Brain microvascular endothelial cell (primary cell): ENCODE data around the gene IP6K1.
"Not testable (repeated sequence)": the region's sequence is repeated elsewhere in the genome, so short reads cannot be mapped to it uniquely, and the experiment has no call there.

Experiments
- DNase-seq: peaks from one replicate; pipeline ENCODE4 v3.0.0-alpha.2; 2020
- H3K27ac ChIP-seq: fragments of 250-450 bp; sonication (Bioruptor Pico); 2 replicates; pipeline ENCODE4 v1.5.1; 2020; ENCODE audit warnings: mild to moderate bottlenecking, moderate library complexity
- H3K27me3 ChIP-seq: fragments of 250-450 bp; sonication (Bioruptor Pico); replicated peaks from 2 replicates; pipeline ENCODE4 v1.5.1; 2020; ENCODE audit warnings: mild to moderate bottlenecking
- H3K36me3 ChIP-seq: fragments of 250-450 bp; sonication (Bioruptor Pico); replicated peaks from 2 replicates; pipeline ENCODE4 v1.5.1; 2020; ENCODE audit warnings: mild to moderate bottlenecking
- H3K4me3 ChIP-seq: 2 replicates; pipeline ENCODE4 v1.5.1; 2011; ENCODE audit warnings: low read depth, mild to moderate bottlenecking, control low read depth, low read length, moderate library complexity
- in situ Hi-C: cut with HindIII; loops from 2 replicates; pipeline ENCODE4 v1.10.0; 2017; ENCODE audit warnings: low sequenced_read_pairs, low pct_ligation_motif_present
- TF ChIP-seq, protein P1 (sequence below): IDR thresholded peaks from 2 replicates; pipeline ENCODE4 v1.5.1; 2011; ENCODE audit warnings: low read depth, mild to moderate bottlenecking, moderate library complexity, low read length, control low read depth, inconsistent platforms; ENCODE audit errors: missing control alignments

Gene IP6K1

DNA sequence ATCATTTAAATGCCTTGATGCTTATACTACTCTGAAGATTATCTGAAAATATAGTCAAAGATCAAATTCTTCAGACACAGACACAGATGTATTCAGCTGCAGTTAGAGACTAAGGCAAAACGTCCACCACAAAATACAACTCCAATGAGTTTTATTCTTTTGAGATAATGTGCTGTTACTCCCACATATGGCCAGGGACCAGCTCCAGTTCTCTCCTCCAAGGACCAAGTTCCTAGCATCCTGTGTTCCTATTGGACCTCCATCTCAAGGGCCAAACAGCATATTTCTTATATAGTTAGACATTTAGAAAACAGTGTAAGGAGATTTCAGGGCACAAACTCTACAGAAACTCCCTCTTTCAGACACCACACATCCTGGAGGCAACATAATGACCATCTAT lies 27.1 kb downstream of the IP6K1 start:
- in situ Hi-C loops = no loop called here
- H3K4me3 ChIP-seq = no peak overlapping the region
- TF ChIP-seq, protein P1, sequence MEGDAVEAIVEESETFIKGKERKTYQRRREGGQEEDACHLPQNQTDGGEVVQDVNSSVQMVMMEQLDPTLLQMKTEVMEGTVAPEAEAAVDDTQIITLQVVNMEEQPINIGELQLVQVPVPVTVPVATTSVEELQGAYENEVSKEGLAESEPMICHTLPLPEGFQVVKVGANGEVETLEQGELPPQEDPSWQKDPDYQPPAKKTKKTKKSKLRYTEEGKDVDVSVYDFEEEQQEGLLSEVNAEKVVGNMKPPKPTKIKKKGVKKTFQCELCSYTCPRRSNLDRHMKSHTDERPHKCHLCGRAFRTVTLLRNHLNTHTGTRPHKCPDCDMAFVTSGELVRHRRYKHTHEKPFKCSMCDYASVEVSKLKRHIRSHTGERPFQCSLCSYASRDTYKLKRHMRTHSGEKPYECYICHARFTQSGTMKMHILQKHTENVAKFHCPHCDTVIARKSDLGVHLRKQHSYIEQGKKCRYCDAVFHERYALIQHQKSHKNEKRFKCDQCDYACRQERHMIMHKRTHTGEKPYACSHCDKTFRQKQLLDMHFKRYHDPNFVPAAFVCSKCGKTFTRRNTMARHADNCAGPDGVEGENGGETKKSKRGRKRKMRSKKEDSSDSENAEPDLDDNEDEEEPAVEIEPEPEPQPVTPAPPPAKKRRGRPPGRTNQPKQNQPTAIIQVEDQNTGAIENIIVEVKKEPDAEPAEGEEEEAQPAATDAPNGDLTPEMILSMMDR = no peak
- no peak overlapping the region for H3K27ac ChIP-seq
- H3K27me3 ChIP-seq = no peaks in the 10 kb centered on the region
- no peaks in the 10 kb centered on the region for H3K36me3 ChIP-seq
- DNase-seq = no peak

GRCh38 chr3:49757197-49757596 lies 29.1 kb downstream of the IP6K1 start:
- in situ Hi-C loops = no loop called here
- H3K27me3 ChIP-seq = no peaks in the 10 kb centered on the region
- no peak overlapping the region for H3K27ac ChIP-seq
- no peak for DNase-seq
- TF ChIP-seq, protein P1 = no peak
- H3K36me3 ChIP-seq = no peaks in the 10 kb centered on the region
- no peak overlapping the region for H3K4me3 ChIP-seq

GRCh38 chr3:49756036-49756435 lies 30.3 kb downstream of the IP6K1 start:
- Histone ChIP-seq H3K27me3 (no peaks in the 10 kb centered on the region), H3K27ac (no peak overlapping the region), H3K36me3 (no peaks in the 10 kb centered on the region), H3K4me3 (no peak overlapping the region)
- TF ChIP-seq, protein P1 = no peak
- in situ Hi-C loops = no loop called here
- DNase-seq = no peak

DNA sequence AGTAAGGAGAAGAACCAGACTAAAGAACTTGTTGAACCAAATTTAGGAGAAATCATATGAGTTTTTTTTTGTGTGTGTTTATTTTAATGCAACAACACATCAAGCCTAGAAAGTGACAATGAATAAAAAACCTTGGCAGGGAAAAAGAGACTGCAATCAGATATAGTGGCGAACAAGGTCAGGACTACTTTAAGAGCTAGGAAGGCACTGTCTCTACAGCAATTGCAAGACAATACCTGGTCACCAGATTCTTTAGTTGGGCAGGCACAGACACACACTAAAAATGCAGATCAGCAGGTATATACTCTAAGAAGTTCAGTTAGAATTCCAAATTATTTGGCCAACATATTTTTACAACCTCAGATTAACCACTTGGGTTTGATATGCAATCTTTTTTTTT lies 31.8 kb downstream of the IP6K1 start:
- DNase-seq = no peak
- Histone ChIP-seq H3K27me3 (no peaks in the 10 kb centered on the region), H3K27ac (no peak overlapping the region), H3K4me3 (no peak overlapping the region), H3K36me3 (no peaks in the 10 kb centered on the region)
- TF ChIP-seq, protein P1 = no peak
- in situ Hi-C loops = no loop called here

- TF ChIP-seq, protein P1 = no peak
- Histone ChIP-seq H3K36me3 (no peaks in the 10 kb centered on the region), H3K27me3 (no peaks in the 10 kb centered on the region), H3K27ac (no peak overlapping the region), H3K4me3 (no peak overlapping the region)
- DNase-seq = no peak
- in situ Hi-C loops = no loop called here
These were observed 34.8 kb downstream of the IP6K1 start for GRCh38 chr3:49751501-49751900.

GRCh38 chr3:49750056-49750455 lies 36.3 kb downstream of the IP6K1 start:
- TF ChIP-seq, protein P1 = no peak
- Histone ChIP-seq H3K4me3 (no peak overlapping the region), H3K36me3 (no peaks in the 10 kb centered on the region), H3K27me3 (no peaks in the 10 kb centered on the region), H3K27ac (no peak overlapping the region)
- in situ Hi-C loops = no loop called here
- peak; percentile 29 for DNase-seq

DNA sequence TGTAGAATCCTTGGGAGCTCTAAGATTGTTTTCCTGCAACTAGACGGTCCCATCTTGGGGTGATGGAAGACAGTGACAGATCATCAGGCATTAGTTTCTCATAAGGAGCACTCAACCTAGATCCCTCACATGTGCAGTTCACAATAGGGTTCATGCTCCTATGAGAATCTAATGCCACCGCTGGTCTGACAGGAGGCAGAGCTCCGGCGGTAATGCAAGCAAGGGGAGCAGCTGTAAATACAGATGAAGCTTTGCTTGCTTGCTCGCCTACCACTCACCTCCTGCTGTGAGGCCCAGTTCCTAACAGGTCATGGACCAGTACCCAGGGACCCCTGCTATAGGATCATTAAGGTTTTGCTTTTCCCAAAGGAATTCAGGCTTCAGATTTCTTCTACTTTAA lies 37.5 kb downstream of the IP6K1 start:
- DNase-seq, H3K4me3 ChIP-seq, in situ Hi-C loops, H3K36me3 ChIP-seq, H3K27me3 ChIP-seq: not testable (repeated sequence)
- peak overlapping the region; percentile 83 for H3K27ac ChIP-seq
